Duodenal mucosa (tissue), 2 donors: Measurements from ENCODE around the gene FKBP11.

Experiments
- H3K27ac ChIP-seq: one replicate; pipeline ENCODE4 v1.7.0; 2013; ENCODE audit warnings: low read depth, low read length
- H3K27me3 ChIP-seq, 2 donors: one replicate each; pipeline ENCODE4 v1.7.0; 2013; ENCODE audit warnings: low read length in 2 of 2, control low read depth in 1 of 2; ENCODE audit not compliant: insufficient read depth in 2 of 2, control insufficient read depth in 1 of 2
- H3K36me3 ChIP-seq, 2 donors: one replicate each; pipeline ENCODE4 v1.7.0; 2013; ENCODE audit warnings: low read length in 2 of 2, control low read depth in 1 of 2; ENCODE audit not compliant: insufficient read depth in 2 of 2, control insufficient read depth in 1 of 2
- H3K4me1 ChIP-seq, 2 donors: one replicate each; pipeline ENCODE4 v1.7.0; 2013; ENCODE audit warnings: low read length in 2 of 2, control low read depth in 1 of 2; ENCODE audit not compliant: insufficient read depth in 2 of 2, control insufficient read depth in 1 of 2
- H3K4me3 ChIP-seq, 2 donors: one replicate each; pipeline ENCODE4 v1.7.0; 2013; ENCODE audit warnings: low read length in 2 of 2, low read depth in 1 of 2
- H3K9ac ChIP-seq, 2 donors: one replicate each; pipeline ENCODE4 v1.7.0; 2013; ENCODE audit warnings: low read length in 2 of 2, low read depth in 1 of 2
- H3K9me3 ChIP-seq, 2 donors: one replicate each; pipeline ENCODE4 v1.7.0; 2013; ENCODE audit warnings: low read length in 2 of 2, control low read depth in 1 of 2; ENCODE audit not compliant: control insufficient read depth in 1 of 2

FKBP11 gene

GRCh38 chr12:48937170-48937569, 11.9 kb upstream of the FKBP11 start:
- no peak overlapping the region for H3K4me3 ChIP-seq
- H3K27ac ChIP-seq: no peak overlapping the region
- no peak overlapping the region for H3K9ac ChIP-seq
- H3K9me3 ChIP-seq: no peaks in the 10 kb centered on the region
- no peaks in the 10 kb centered on the region for H3K4me1 ChIP-seq
- H3K36me3 ChIP-seq: peaks cover 33 to 73% of the 10 kb centered on the region in 2 donors
- no peaks in the 10 kb centered on the region for H3K27me3 ChIP-seq

- Histone ChIP-seq H3K9ac (no peak overlapping the region), H3K4me3 (no peak overlapping the region), H3K9me3 (no peaks in the 10 kb centered on the region), H3K36me3 (peaks cover 32 to 68% of the 10 kb centered on the region in 2 donors), H3K4me1 (no peaks in the 10 kb centered on the region), H3K27ac (no peak overlapping the region), H3K27me3 (no peaks in the 10 kb centered on the region)
These were observed 11.2 kb upstream of the FKBP11 start for GRCh38 chr12:48936379-48936979.

- peaks cover 35 to 54% of the 10 kb centered on the region in 2 donors for H3K36me3 ChIP-seq
- no peaks in the 10 kb centered on the region for H3K27me3 ChIP-seq
- H3K9ac ChIP-seq: no peak overlapping the region
- H3K27ac ChIP-seq: no peak overlapping the region
- H3K9me3 ChIP-seq: no peaks in the 10 kb centered on the region
- no peak overlapping the region for H3K4me3 ChIP-seq
- no peaks in the 10 kb centered on the region for H3K4me1 ChIP-seq
These were observed 9.0 kb upstream of the FKBP11 start for GRCh38 chr12:48934312-48934706.

GRCh38 chr12:48933664-48934311, 8.5 kb upstream of the FKBP11 start:
- no peaks in the 10 kb centered on the region for H3K27me3 ChIP-seq
- H3K4me1 ChIP-seq: no peaks in the 10 kb centered on the region
- no peak overlapping the region for H3K9ac ChIP-seq
- peaks cover 31 to 51% of the 10 kb centered on the region in 2 donors for H3K36me3 ChIP-seq
- no peak overlapping the region for H3K4me3 ChIP-seq
- no peak overlapping the region for H3K27ac ChIP-seq
- H3K9me3 ChIP-seq: no peaks in the 10 kb centered on the region

- Histone ChIP-seq H3K36me3 (peaks cover 24 to 44% of the 10 kb centered on the region in 2 donors), H3K4me3 (no peak overlapping the region)
These were observed 7.6 kb upstream of the FKBP11 start for GRCh38 chr12:48932878-48933277.

GRCh38 chr12:48930475-48930874, 5.2 kb upstream of the FKBP11 start:
- Histone ChIP-seq H3K4me3 (no peak overlapping the region), H3K27ac (no peak overlapping the region), H3K9ac (no peak overlapping the region), H3K36me3 (peaks cover 21 to 30% of the 10 kb centered on the region in 2 donors), H3K9me3 (no peaks in the 10 kb centered on the region), H3K4me1 (peaks cover 3 to 4% of the 10 kb centered on the region in 2 donors), H3K27me3 (no peaks in the 10 kb centered on the region)

More at GRCh38 chr12:48932878-48933277, 7.6 kb upstream of the FKBP11 start:
- Histone ChIP-seq H3K27ac (no peak overlapping the region), H3K9ac (no peak overlapping the region), H3K27me3 (no peaks in the 10 kb centered on the region), H3K9me3 (no peaks in the 10 kb centered on the region), H3K4me1 (no peaks in the 10 kb centered on the region)

GRCh38 chr12:48929551-48929950, 4.3 kb upstream of the FKBP11 start:
- no peak overlapping the region for H3K9ac ChIP-seq
- H3K27me3 ChIP-seq: no peaks in the 10 kb centered on the region
- H3K36me3 ChIP-seq: peaks cover 21 to 25% of the 10 kb centered on the region in 2 donors
- peaks cover 4 to 7% of the 10 kb centered on the region in 2 donors for H3K4me1 ChIP-seq
- H3K27ac ChIP-seq: no peak overlapping the region
- no peak overlapping the region for H3K4me3 ChIP-seq
- H3K9me3 ChIP-seq: no peaks in the 10 kb centered on the region

- no peaks in the 10 kb centered on the region for H3K9me3 ChIP-seq
- H3K9ac ChIP-seq: no peak overlapping the region
- no peak overlapping the region for H3K4me3 ChIP-seq
- no peak overlapping the region for H3K27ac ChIP-seq
- peaks cover 9 to 18% of the 10 kb centered on the region in 2 donors for H3K4me1 ChIP-seq
- H3K36me3 ChIP-seq: peaks cover 10 to 20% of the 10 kb centered on the region in 2 donors
- H3K27me3 ChIP-seq: no peaks in the 10 kb centered on the region
These were observed 2.0 kb upstream of the FKBP11 start for GRCh38 chr12:48927261-48927660.

GRCh38 chr12:48924617-48925303, 532 bp downstream of the FKBP11 start:
- Histone ChIP-seq H3K4me1 (peaks cover 9 to 18% of the 10 kb centered on the region in 2 donors), H3K9ac (peak overlapping the region; percentile 75 to 86), H3K4me3 (peak overlapping the region; percentile 97 to 98), H3K27ac (peak overlapping the region; percentile 64), H3K36me3 (peaks cover 4 to 14% of the 10 kb centered on the region in 2 donors), H3K27me3 (no peaks in the 10 kb centered on the region), H3K9me3 (no peaks in the 10 kb centered on the region)

- Histone ChIP-seq H3K9me3 (no peaks in the 10 kb centered on the region), H3K27me3 (no peaks in the 10 kb centered on the region), H3K4me3 (no peak overlapping the region), H3K27ac (no peak overlapping the region), H3K9ac (no peak overlapping the region), H3K36me3 (peaks cover 0 to 11% of the 10 kb centered on the region in 2 donors), H3K4me1 (peaks cover 9 to 18% of the 10 kb centered on the region in 2 donors)
These were observed 2.2 kb downstream of the FKBP11 start for GRCh38 chr12:48923117-48923516.
